Erythroblast (primary cell): Measurements from ENCODE around the gene SLC25A34.
A peak's percentile ranks its signal among the peaks of the same experiment; 100 is the strongest.
"Not testable (repeated sequence)": the region's sequence is repeated elsewhere in the genome, so short reads cannot be mapped to it uniquely, and the experiment has no call there.

Experiments used
- DNase-seq, 2 experiments: peaks; one replicate each; lab custom pipeline; 2025; lab: John Stamatoyannopoulos, UW
- GATA1 ChIP-seq: IDR thresholded peaks from 2 replicates; pipeline ENCODE4 v1.6.1; 2011; ENCODE audit warnings: low read depth, mild to moderate bottlenecking, control low read depth, low read length, moderate library complexity
- POLR2A ChIP-seq: IDR thresholded peaks from 2 replicates; pipeline ENCODE4 v1.6.1; 2011; ENCODE audit warnings: mild to moderate bottlenecking, low read length

The SLC25A34 gene

GRCh38 chr1:15736038-15736891 is at the start of gene SLC25A34:
Gene SLC25A34 (plus strand): TSS chr1:15736258. CDS start chr1:15736486, 228 bp downstream.
- no peak for DNase-seq
- TF ChIP-seq GATA1 = no peak
- TF ChIP-seq POLR2A = no peak

- no peak for DNase-seq
- TF ChIP-seq POLR2A = no peak
- TF ChIP-seq GATA1 = no peak
Measured at GRCh38 chr1:15687446-15687845, 48.6 kb upstream of the SLC25A34 start.

- DNase-seq = no peak
- TF ChIP-seq POLR2A (no peak), GATA1 (no peak)
Measured at GRCh38 chr1:15690317-15690716, 45.7 kb upstream of the SLC25A34 start.

DNA sequence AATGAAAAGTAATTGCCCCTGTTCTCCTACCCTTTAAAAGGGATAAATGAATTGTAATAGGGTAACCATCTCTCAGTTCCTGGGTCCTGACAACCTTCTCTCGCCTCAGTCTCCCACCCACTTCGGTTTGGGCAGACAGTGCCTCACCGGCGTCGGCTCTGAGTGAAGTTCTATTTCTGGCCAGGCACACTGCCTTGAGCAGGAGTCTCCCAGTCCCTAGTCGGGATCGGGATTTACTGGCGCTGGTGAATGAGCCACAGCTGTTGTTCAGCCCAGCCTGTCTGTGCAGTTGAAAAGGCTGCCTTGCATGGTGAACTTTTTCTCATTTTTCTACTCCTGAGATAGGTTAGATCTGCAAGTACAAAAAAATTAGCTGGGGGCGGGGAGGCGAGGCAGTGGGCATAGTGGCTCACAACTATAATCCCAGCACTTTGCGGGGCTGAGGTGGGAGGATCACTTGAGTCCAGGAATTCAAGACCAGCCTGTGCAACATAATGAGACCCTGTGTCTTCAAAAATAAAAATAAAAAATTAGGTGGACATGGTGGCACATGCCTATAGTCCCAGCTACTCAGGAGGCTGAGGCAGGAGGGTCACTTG is 44.5 kb upstream of the SLC25A34 start:
- no peak for DNase-seq
- TF ChIP-seq GATA1 (no peak), POLR2A (no peak)

DNA sequence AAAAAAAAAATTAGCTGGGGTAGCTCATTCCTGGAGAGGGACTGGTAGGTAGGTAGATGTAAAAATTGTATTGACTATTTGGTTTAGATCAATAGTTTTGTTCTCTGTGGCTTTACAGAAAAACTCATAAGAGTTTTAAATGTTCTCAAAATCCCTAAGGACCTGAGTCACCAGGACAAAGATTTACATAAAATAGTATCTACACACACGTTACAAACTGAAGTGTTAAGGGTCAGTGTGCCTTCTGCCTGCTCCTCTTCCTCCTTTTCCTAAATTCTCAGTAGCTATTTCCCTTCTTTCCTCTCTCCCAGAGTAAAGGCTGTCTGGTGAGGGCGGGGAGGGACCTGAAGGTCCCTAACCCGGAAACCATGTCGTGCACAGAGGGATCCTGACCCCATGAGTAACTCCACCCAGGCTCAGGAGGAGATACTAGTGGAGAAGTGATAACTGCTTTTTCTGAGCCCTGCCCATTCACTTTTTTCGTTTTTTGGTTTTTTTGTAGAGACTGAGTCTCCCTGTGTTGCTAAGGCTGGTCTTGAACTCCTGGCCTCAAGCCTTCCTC is 43.9 kb upstream of the SLC25A34 start:
- TF ChIP-seq GATA1 (no peak), POLR2A (no peak)
- peak; percentile 66 for DNase-seq

DNA sequence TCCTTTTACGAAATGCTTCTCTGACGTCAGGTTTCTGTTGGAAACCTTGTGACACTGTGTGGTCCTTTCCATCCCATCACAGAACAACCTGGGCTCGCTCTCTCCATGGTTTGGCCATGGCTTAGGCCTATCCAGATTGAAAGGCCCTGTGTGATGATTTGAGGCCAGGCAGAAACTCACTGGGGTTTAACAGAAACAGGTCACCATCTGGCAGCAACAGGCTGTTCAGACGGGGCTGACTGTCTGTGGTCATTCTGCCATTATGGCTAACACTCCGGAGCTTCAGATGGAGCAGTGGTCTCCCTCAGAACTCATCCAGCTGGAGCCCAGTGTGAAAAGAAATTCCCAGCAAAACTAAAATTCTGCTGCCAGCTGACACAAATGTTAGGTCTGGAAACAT is 42.7 kb upstream of the SLC25A34 start:
- TF ChIP-seq GATA1 = no peak
- no peak for DNase-seq

DNA sequence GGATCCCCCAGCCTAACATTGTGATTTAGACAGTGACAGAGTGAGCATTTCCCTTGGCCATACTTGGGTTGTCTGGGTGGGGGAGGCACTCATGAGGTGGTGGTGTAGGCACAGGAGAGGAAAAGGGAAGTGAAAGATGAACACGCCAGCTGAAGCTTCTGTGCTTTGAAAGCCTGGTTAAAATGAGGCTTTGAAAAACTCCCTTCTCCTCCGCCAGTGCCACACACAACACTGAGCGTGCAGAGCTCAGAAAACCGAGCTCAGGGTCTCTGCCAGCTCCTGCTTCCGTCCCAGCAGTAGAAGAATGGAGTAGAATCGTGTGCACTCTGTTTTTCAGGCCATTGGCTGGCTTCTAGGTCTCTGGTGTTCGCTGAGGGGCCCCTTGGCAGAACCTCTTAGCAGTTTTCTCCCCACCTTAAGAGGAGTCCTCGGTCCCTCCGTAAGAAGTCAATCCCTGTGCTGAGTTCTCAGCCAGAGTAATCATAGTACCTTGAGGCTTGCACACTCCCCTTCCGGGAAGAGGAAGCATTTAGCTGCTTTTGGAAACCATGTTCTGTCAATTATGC is 39.0 kb upstream of the SLC25A34 start:
- TF ChIP-seq GATA1 (no peak), POLR2A (no peak)
- DNase-seq = no peak

DNA sequence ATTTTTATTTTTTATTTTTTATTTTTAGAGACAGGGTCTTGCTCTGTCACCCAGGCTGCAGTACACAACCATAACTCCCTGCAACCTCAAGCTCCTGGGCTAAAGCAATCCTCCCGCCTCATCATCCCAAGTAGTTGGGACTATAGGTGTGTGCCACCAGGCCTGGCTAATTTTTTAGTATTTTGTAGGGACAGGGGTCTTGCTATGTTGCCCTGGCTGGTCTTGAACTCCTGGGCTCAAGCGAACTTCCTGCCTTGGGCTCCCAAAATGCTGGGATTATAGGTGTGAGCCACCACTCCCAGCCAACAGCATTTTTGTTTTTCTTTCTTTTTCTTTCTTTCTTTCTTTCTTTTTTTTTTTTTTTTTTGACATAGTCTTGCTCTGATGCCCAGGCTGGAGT is 37.9 kb upstream of the SLC25A34 start:
- no peak for DNase-seq
- TF ChIP-seq GATA1 (no peak), POLR2A (no peak)

DNA sequence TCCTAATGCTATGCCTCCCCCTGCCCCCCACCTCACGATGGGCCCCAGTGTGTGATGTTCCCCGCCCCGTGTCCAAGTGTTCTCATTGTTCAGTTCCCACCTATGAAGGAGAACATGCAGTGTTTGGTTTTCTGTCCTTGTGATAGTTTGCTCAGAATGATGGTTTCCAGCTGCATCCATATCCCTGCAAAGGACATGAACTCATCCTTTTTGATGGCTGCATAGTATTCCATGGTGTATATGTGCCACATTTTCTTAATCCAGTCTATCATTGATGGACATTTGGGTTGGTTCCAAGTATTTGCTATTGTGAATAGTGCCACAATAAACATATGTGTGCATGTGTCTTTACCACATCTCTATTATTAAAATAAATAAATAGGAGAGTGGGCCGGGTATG is 36.7 kb upstream of the SLC25A34 start:
- not testable (repeated sequence) for DNase-seq

- TF ChIP-seq POLR2A = no peak
- TF ChIP-seq GATA1 = no peak
- no peak for DNase-seq
Measured at GRCh38 chr1:15700508-15700907, 35.5 kb upstream of the SLC25A34 start.

DNA sequence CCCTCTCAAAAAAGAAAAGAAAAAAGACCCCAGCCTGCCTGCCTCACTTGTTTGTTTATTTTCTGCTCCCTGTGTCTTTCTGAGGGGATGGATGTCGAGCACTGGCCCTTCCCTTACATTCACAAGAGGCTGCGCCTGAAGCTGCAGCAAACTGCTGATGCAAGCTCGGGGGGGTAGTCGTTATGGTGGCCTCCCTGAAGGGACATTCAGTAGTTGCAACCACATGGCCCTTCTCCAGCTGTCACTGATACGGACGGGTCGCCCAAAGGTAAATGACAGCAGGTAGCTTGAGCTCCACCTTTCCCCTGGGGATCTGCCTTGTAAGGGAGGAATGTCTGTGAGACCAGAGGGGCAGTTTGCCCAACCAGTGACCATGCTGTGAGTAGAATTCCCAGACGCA is 34.3 kb upstream of the SLC25A34 start:
- TF ChIP-seq POLR2A (no peak), GATA1 (no peak)
- no peak for DNase-seq

DNA sequence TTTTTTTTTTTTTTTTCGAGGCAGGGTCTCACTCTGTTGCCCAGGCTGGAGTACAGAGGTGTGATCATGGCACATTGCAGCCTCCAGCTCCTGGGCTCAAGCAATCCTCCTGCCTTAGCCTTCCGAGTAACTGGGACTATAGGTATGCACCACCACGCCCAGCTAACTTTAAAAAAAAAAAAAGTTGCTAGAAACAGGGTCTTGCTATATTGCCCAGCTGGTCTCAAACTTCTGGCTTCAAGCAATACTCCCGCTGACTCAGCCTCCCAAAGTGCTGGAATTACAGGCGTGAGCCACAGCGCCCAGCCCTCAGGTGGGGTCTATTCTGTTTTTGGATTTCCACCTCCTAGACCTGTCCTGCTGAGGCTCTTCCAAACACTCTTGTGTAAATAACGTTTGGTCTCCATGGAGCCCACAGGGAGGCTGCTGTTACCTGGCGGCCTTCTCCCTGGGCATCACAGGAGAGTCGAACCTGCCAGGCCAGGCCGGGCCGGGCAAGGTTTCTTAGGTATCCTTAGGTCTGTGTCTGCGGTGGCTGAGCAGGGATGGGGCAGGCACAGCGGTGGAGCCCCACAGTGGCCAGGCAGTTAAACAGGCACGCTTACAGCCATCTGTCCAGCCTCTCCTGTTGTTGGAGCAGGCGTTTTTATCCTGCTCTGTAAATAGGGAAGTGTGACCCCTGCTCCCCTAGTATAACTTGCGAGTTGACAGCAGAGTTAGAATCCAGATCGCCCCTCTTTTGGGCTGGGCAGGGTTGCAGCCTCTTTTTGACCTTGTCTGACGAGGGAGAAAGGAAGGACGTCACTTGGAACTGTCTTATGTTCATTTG is 33.1 kb upstream of the SLC25A34 start:
- no peak for TF ChIP-seq POLR2A
- TF ChIP-seq GATA1 = no peak

DNA sequence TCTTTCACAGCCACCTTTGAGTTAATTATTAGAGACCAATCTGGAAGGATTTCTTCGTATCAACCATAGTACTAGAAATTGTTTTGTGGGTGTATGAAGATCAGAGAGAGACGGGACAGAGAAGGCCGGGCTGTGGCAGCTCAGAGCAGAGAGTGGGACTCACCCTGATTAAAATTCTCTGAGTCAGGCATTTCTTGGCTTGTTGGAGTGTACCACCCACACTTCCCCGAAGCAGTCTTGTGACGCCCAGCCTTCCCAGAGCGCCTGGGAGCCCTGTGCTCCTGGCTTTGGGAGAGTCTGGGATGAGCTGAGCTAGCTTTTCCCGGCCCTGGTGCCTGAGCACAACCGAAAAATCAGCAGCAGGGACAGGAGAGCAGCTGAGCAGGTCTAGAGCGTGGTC is 32.5 kb upstream of the SLC25A34 start:
- TF ChIP-seq GATA1 (no peak), POLR2A (no peak)

More for the DNA sequence above, 33.1 kb upstream of the SLC25A34 start:
- DNase-seq = peak in 1 of 2 experiments; percentile 26

More for the DNA sequence above, 32.5 kb upstream of the SLC25A34 start:
- DNase-seq = no peak
